IPS-15b (cell line): ENCODE results near the gene TRDN.

ENCODE experiments used
- H3K27me3 ChIP-seq: one replicate; pipeline ENCODE4 v1.6.1; 2013; ENCODE audit warnings: low read length; ENCODE audit not compliant: control insufficient read depth, insufficient read depth
- H3K36me3 ChIP-seq: one replicate; pipeline ENCODE4 v1.6.1; 2013; ENCODE audit warnings: low read length; ENCODE audit not compliant: control insufficient read depth, insufficient read depth
- H3K4me1 ChIP-seq: one replicate; pipeline ENCODE4 v1.6.1; 2013; ENCODE audit warnings: mild to moderate bottlenecking, low read length; ENCODE audit not compliant: control insufficient read depth, insufficient read depth
- H3K4me3 ChIP-seq: one replicate; pipeline ENCODE4 v1.5.1; 2013; ENCODE audit warnings: low read depth, low read length
- H3K9ac ChIP-seq: one replicate; pipeline ENCODE4 v1.6.1; 2013; ENCODE audit warnings: low read depth, mild to moderate bottlenecking, low read length
- H3K9me3 ChIP-seq: one replicate; pipeline ENCODE4 v1.6.1; 2013; ENCODE audit warnings: mild to moderate bottlenecking, low read length; ENCODE audit not compliant: control insufficient read depth, insufficient read depth

Gene TRDN

GRCh38 chr6:123189816-123190215 is 446.9 kb downstream of the TRDN start:
- H3K4me3 ChIP-seq: no peak overlapping the region
- H3K36me3 ChIP-seq: no peaks in the 10 kb centered on the region
- no peaks in the 10 kb centered on the region for H3K27me3 ChIP-seq
- H3K9me3 ChIP-seq: no peaks in the 10 kb centered on the region
- H3K4me1 ChIP-seq: no peaks in the 10 kb centered on the region
- no peak overlapping the region for H3K9ac ChIP-seq

GRCh38 chr6:123182998-123183397 is 453.8 kb downstream of the TRDN start:
- no peak overlapping the region for H3K9ac ChIP-seq
- no peaks in the 10 kb centered on the region for H3K27me3 ChIP-seq
- no peaks in the 10 kb centered on the region for H3K9me3 ChIP-seq
- H3K4me1 ChIP-seq: no peaks in the 10 kb centered on the region
- H3K4me3 ChIP-seq: no peak overlapping the region
- H3K36me3 ChIP-seq: no peaks in the 10 kb centered on the region

GRCh38 chr6:123176706-123177105 is 460.0 kb downstream of the TRDN start:
- no peaks in the 10 kb centered on the region for H3K36me3 ChIP-seq
- no peaks in the 10 kb centered on the region for H3K27me3 ChIP-seq
- H3K9me3 ChIP-seq: no peaks in the 10 kb centered on the region
- H3K4me1 ChIP-seq: no peaks in the 10 kb centered on the region
- H3K4me3 ChIP-seq: no peak overlapping the region
- H3K9ac ChIP-seq: no peak overlapping the region

- H3K9ac ChIP-seq: no peak overlapping the region
- H3K4me1 ChIP-seq: no peaks in the 10 kb centered on the region
- H3K27me3 ChIP-seq: no peaks in the 10 kb centered on the region
- no peaks in the 10 kb centered on the region for H3K36me3 ChIP-seq
- H3K4me3 ChIP-seq: no peak overlapping the region
- H3K9me3 ChIP-seq: no peaks in the 10 kb centered on the region
These were observed 465.2 kb downstream of the TRDN start for GRCh38 chr6:123171341-123172115.

- Histone ChIP-seq H3K36me3 (no peaks in the 10 kb centered on the region), H3K27me3 (no peaks in the 10 kb centered on the region), H3K9me3 (no peaks in the 10 kb centered on the region), H3K4me1 (no peaks in the 10 kb centered on the region), H3K4me3 (no peak overlapping the region), H3K9ac (no peak overlapping the region)
These were observed 467.0 kb downstream of the TRDN start for GRCh38 chr6:123169774-123170095.

- Histone ChIP-seq H3K36me3 (no peaks in the 10 kb centered on the region), H3K27me3 (no peaks in the 10 kb centered on the region), H3K4me3 (no peak overlapping the region), H3K9ac (no peak overlapping the region), H3K4me1 (no peaks in the 10 kb centered on the region), H3K9me3 (no peaks in the 10 kb centered on the region)
These were observed 467.6 kb downstream of the TRDN start for GRCh38 chr6:123168892-123169773.

- Histone ChIP-seq H3K9ac (no peak overlapping the region), H3K36me3 (no peaks in the 10 kb centered on the region), H3K9me3 (no peaks in the 10 kb centered on the region), H3K27me3 (no peaks in the 10 kb centered on the region), H3K4me1 (no peaks in the 10 kb centered on the region), H3K4me3 (no peak overlapping the region)
These were observed 468.3 kb downstream of the TRDN start for GRCh38 chr6:123168466-123168865.
